ENCODE data around the gene NT5C3B. TPM values are rescaled to one million over a fixed set of nuclear protein-coding genes. Genes with fewer than 3 reads are reported as not detected.
"Not testable (repeated sequence)": the region's sequence is repeated elsewhere in the genome, so short reads cannot be mapped to it uniquely, and the experiment has no call there.

NT5C3B gene
- total RNA-seq, 1 donor from 2014 or later = 165 TPM

DNA sequence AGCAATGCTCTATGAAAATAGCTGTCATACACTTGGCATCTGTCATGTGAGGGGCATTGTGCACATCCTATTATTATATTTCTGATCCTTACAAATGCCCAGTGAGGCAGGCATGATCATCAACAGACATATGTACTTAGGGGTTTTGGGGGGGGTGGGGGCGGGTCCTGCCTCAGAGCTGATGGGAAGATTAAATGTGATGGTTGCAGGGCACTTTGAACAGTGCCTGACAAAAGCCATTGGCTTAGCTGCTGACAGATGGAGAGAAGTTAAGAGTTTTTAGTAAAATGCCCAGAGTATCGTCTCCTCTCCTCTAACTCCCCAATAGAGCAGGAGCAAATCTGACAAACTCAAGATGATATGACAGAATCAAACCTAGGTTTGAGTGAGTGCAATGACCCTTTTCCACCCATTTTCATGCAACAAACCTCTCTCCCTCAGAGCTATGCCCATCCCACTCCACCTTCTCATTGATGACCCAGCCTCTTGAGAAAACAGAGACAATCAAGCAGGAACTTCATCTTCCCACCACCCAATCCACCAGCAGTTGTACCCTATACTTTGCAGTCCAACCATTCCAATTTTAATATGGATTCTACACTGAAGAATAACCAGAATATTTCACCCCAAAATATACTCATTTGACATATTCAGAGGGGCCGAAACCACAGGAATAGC, 24.4 kb upstream of the NT5C3B start:
- peaks cover 13% of the 10 kb centered on the region for H3K4me1 Mint-ChIP-seq (ENCODE audit: low read depth, unreplicated experiment)
- H3K36me3 Mint-ChIP-seq (ENCODE audit: unreplicated experiment) = no peaks in the 10 kb centered on the region
- no peak for DNase-seq
- peak overlapping the region; percentile 53 for H3K27ac Mint-ChIP-seq (ENCODE audit: unreplicated experiment)
- TF ChIP-seq, protein P1, sequence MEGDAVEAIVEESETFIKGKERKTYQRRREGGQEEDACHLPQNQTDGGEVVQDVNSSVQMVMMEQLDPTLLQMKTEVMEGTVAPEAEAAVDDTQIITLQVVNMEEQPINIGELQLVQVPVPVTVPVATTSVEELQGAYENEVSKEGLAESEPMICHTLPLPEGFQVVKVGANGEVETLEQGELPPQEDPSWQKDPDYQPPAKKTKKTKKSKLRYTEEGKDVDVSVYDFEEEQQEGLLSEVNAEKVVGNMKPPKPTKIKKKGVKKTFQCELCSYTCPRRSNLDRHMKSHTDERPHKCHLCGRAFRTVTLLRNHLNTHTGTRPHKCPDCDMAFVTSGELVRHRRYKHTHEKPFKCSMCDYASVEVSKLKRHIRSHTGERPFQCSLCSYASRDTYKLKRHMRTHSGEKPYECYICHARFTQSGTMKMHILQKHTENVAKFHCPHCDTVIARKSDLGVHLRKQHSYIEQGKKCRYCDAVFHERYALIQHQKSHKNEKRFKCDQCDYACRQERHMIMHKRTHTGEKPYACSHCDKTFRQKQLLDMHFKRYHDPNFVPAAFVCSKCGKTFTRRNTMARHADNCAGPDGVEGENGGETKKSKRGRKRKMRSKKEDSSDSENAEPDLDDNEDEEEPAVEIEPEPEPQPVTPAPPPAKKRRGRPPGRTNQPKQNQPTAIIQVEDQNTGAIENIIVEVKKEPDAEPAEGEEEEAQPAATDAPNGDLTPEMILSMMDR (IDR thresholded peaks at IDR 0.05; ENCODE audit: partially characterized antibody, unreplicated experiment) = no peak
- H3K9me3 Mint-ChIP-seq (ENCODE audit: unreplicated experiment) = peaks cover 1% of the 10 kb centered on the region
- H3K4me3 Mint-ChIP-seq (ENCODE audit: unreplicated experiment) = peak overlapping the region; percentile 30
- peaks cover 5% of the 10 kb centered on the region for H3K27me3 Mint-ChIP-seq (ENCODE audit: unreplicated experiment)

DNA sequence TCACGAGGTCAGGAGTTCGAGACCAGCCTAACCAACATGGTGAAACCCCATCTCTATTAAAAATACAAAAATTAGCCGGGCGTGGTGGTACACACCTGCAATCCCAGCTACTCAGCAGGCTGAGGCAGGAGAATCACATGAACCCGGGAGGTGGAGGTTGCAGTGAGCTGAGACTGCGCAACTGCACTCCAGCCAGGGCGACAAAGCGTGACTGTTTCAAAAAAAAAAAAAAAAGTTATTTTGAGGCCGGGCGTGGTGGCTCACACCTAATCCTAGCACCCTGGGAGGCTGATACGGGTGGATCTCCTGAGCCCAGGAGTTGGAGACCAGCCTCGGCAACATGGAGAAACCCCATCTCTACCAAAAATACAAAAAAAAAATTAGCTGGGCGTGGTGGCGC, 15.3 kb upstream of the NT5C3B start:
- H3K36me3 Mint-ChIP-seq (ENCODE audit: unreplicated experiment); H3K4me3 Mint-ChIP-seq (ENCODE audit: unreplicated experiment); H3K9me3 Mint-ChIP-seq (ENCODE audit: unreplicated experiment); H3K27me3 Mint-ChIP-seq (ENCODE audit: unreplicated experiment); H3K27ac Mint-ChIP-seq (ENCODE audit: unreplicated experiment); H3K4me1 Mint-ChIP-seq (ENCODE audit: low read depth, unreplicated experiment); DNase-seq: not testable (repeated sequence)

DNA sequence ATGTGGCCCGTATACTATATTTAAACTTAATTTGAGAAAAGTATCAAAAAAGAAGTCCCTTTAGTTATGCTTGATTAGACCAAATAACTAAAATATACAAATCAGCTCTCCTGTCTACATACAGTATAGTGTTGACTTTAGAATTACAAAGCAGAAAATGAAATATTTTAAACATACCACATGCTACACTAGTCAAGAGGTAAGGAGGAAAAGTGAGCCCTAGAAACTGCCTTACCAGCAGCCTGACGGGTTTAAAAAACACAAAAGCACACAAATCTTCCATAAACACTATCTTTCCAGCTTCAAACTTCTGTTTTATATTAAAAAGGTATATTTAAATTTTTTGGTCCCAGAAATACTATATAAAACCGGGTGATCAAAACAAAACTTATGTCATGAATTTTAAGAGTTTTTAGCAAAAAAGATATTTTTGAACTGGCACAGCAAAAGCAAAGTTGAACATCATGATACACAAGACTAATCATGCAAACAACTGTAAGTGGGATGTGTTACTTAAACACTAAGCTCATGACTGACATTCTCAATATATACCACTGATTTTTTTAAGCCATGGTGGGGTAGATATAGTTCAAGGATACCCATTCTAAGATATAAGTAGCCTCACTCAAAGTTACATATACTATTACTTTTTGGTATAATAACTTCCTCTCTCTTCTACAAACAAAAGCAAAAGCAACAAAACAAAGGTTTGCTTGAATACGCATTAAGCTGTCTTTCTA, 13.4 kb upstream of the NT5C3B start:
- TF ChIP-seq, protein P1 (IDR thresholded peaks at IDR 0.05; ENCODE audit: partially characterized antibody, unreplicated experiment) = no peak
- H3K27me3 Mint-ChIP-seq (ENCODE audit: unreplicated experiment) = peaks cover 4% of the 10 kb centered on the region
- no peak for DNase-seq
- H3K4me3 Mint-ChIP-seq (ENCODE audit: unreplicated experiment) = no peak overlapping the region
- no peaks in the 10 kb centered on the region for H3K9me3 Mint-ChIP-seq (ENCODE audit: unreplicated experiment)
- no peaks in the 10 kb centered on the region for H3K36me3 Mint-ChIP-seq (ENCODE audit: unreplicated experiment)
- peaks cover 1% of the 10 kb centered on the region for H3K4me1 Mint-ChIP-seq (ENCODE audit: low read depth, unreplicated experiment)
- no peak overlapping the region for H3K27ac Mint-ChIP-seq (ENCODE audit: unreplicated experiment)

DNA sequence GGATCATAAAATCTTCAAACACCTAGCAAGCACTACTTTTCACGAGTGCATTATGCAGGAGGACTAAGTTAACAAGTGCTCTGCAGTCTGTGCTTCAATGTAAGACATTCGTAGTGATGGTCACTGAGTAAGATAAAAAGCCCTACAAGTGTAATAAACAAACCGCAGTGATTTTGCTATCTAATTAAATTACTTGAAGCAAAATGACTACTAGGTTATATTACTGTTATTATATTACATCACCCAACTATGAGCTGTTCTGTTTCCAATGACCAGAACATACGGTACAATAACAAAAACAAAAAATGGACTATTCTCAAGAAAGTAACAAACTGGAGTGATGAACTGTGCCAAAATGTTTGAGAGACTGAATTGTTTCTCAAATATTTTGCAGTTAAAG, 12.8 kb upstream of the NT5C3B start:
- DNase-seq = no peak
- H3K36me3 Mint-ChIP-seq (ENCODE audit: unreplicated experiment) = no peaks in the 10 kb centered on the region
- TF ChIP-seq, protein P1 (IDR thresholded peaks at IDR 0.05; ENCODE audit: partially characterized antibody, unreplicated experiment) = no peak

DNA sequence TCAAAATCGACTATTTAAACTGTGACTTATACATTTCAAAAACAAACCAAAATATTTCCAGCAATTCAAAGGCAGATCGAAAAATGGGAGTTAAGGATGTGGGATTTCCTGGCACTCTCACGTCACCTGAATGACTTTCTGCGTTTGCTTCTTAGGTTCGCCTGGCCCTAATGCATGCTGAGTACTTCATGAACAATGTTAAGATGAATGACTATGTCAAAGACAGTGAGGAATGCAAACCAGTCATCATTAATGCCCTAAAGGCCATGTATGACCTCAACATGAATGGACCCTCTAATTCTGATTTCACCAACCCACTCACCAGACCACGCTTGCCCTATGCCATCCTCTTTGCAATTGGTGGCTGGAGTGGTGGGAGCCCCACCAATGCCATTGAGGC, 8.9 kb upstream of the NT5C3B start:
- no peak overlapping the region for H3K4me3 Mint-ChIP-seq (ENCODE audit: unreplicated experiment)
- H3K36me3 Mint-ChIP-seq (ENCODE audit: unreplicated experiment) = no peaks in the 10 kb centered on the region
- TF ChIP-seq, protein P1 (IDR thresholded peaks at IDR 0.05; ENCODE audit: partially characterized antibody, unreplicated experiment) = no peak
- H3K27ac Mint-ChIP-seq (ENCODE audit: unreplicated experiment) = no peak overlapping the region
- H3K9me3 Mint-ChIP-seq (ENCODE audit: unreplicated experiment) = no peaks in the 10 kb centered on the region
- no peak for DNase-seq
- H3K4me1 Mint-ChIP-seq (ENCODE audit: low read depth, unreplicated experiment) = peaks cover 1% of the 10 kb centered on the region
- H3K27me3 Mint-ChIP-seq (ENCODE audit: unreplicated experiment) = peaks cover 2% of the 10 kb centered on the region

More for the DNA sequence above, 12.8 kb upstream of the NT5C3B start:
- no peaks in the 10 kb centered on the region for H3K9me3 Mint-ChIP-seq (ENCODE audit: unreplicated experiment)
- H3K4me3 Mint-ChIP-seq (ENCODE audit: unreplicated experiment) = no peak overlapping the region
- peaks cover 4% of the 10 kb centered on the region for H3K27me3 Mint-ChIP-seq (ENCODE audit: unreplicated experiment)
- no peak overlapping the region for H3K27ac Mint-ChIP-seq (ENCODE audit: unreplicated experiment)
- H3K4me1 Mint-ChIP-seq (ENCODE audit: low read depth, unreplicated experiment) = peaks cover 1% of the 10 kb centered on the region

DNA sequence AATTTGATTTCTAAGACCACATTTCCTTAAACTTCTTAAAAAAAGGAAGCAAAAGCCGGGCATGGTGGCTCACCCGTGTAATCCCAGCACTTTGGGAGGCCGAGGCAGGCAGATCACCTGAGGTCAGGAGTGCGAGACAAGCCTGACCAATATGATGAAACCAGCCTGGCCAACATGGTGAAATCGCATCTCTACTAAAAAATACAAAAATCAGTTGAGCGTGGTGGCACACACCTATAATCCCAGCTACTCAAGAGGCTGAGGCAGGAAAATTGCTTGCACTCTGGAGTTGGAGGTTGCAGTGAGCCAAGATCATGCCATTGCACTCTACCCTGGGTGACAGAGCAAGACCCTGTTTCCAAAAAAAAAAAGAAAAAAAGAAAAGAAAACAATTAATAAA, 4.7 kb upstream of the NT5C3B start:
- H3K4me3 Mint-ChIP-seq (ENCODE audit: unreplicated experiment); H3K27me3 Mint-ChIP-seq (ENCODE audit: unreplicated experiment); DNase-seq; H3K36me3 Mint-ChIP-seq (ENCODE audit: unreplicated experiment); H3K9me3 Mint-ChIP-seq (ENCODE audit: unreplicated experiment); H3K4me1 Mint-ChIP-seq (ENCODE audit: low read depth, unreplicated experiment); H3K27ac Mint-ChIP-seq (ENCODE audit: unreplicated experiment): not testable (repeated sequence)

DNA sequence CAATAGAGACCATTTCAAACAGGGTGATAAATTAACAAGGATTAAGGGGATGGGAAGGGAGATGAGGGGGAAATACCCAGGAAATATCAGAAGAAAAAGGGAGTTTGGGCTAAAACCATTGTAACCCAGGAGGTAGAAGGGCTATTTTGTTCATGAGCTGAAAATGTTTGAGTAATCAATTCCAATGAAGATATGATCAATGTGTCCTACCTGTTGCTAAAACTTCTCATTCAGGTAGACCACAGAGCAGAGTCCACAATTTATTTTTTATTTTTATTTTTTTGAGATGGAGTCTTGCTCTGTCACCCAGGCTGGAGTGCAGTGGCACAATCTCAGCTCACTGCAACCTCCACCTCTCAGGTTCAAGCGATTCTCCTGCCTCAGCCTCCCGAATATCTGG, 3.4 kb upstream of the NT5C3B start:
- not testable (repeated sequence) for DNase-seq; H3K27ac Mint-ChIP-seq (ENCODE audit: unreplicated experiment); H3K4me3 Mint-ChIP-seq (ENCODE audit: unreplicated experiment); H3K4me1 Mint-ChIP-seq (ENCODE audit: low read depth, unreplicated experiment); H3K9me3 Mint-ChIP-seq (ENCODE audit: unreplicated experiment); H3K36me3 Mint-ChIP-seq (ENCODE audit: unreplicated experiment); H3K27me3 Mint-ChIP-seq (ENCODE audit: unreplicated experiment)

Data from glutamatergic neuron (in vitro differentiated cells).